Skin epidermis (tissue), 12 donors: ENCODE measurements around the gene PRM1.

Experiments used
- H3K27ac ChIP-seq, 21 experiments: fragments of 200-600 bp; sonication (generic) in 11 of 21; one replicate each; pipeline ENCODE4 v1.5.0; 2020; ENCODE audit warnings: mild to moderate bottlenecking in 3 of 21, inconsistent platforms in 2 of 21, moderate library complexity in 2 of 21
- H3K4me3 ChIP-seq, 7 experiments: fragments of 200-600 bp; sonication (generic) in 2 of 7; one replicate each; pipeline ENCODE4 v1.5.0; 2020; ENCODE audit warnings: inconsistent platforms in 2 of 7, mild to moderate bottlenecking in 2 of 7, moderate library complexity in 1 of 7

PRM1 gene

GRCh38 chr16:11248133-11248532 lies 33.0 kb downstream of the PRM1 start:
- Histone ChIP-seq H3K27ac (no peak overlapping the region), H3K4me3 (no peak overlapping the region)

- Histone ChIP-seq H3K27ac (no peak overlapping the region), H3K4me3 (no peak overlapping the region)
Observed at GRCh38 chr16:11245988-11246387, 35.1 kb downstream of the PRM1 start.

- Histone ChIP-seq H3K4me3 (no peak overlapping the region), H3K27ac (no peak overlapping the region)
Observed at GRCh38 chr16:11245222-11245737, 35.9 kb downstream of the PRM1 start.

- no peak overlapping the region for H3K4me3 ChIP-seq
- H3K27ac ChIP-seq, result no peak overlapping the region
Observed at GRCh38 chr16:11242658-11243057, 38.5 kb downstream of the PRM1 start.

GRCh38 chr16:11241480-11242204 lies 39.5 kb downstream of the PRM1 start:
- no peak overlapping the region for H3K4me3 ChIP-seq
- H3K27ac ChIP-seq, result no peak overlapping the region

GRCh38 chr16:11240636-11241473 lies 40.3 kb downstream of the PRM1 start:
- Histone ChIP-seq H3K4me3 (no peak overlapping the region), H3K27ac (peak overlapping the region in 1 of 21 experiments; percentile 41)

GRCh38 chr16:11239644-11240632 lies 41.2 kb downstream of the PRM1 start:
- Histone ChIP-seq H3K27ac (no peak overlapping the region), H3K4me3 (no peak overlapping the region)

- Histone ChIP-seq H3K4me3 (no peak overlapping the region), H3K27ac (no peak overlapping the region)
Observed at GRCh38 chr16:11238272-11239202, 42.6 kb downstream of the PRM1 start.

GRCh38 chr16:11236461-11237254 lies 44.5 kb downstream of the PRM1 start:
- Histone ChIP-seq H3K27ac (no peak overlapping the region), H3K4me3 (no peak overlapping the region)

GRCh38 chr16:11235703-11235991 lies 45.5 kb downstream of the PRM1 start:
- Histone ChIP-seq H3K4me3 (no peak overlapping the region), H3K27ac (no peak overlapping the region)

- H3K27ac ChIP-seq, result peak overlapping the region in 2 of 21 experiments; percentile 29 to 91
Observed at GRCh38 chr16:11234884-11235702, 46.0 kb downstream of the PRM1 start.

GRCh38 chr16:11233727-11234376 lies 47.3 kb downstream of the PRM1 start:
- peak overlapping the region in 17 of 21 experiments; percentile 5 to 91 (median 69) for H3K27ac ChIP-seq

More at GRCh38 chr16:11234884-11235702, 46.0 kb downstream of the PRM1 start:
- H3K4me3 ChIP-seq, result no peak overlapping the region

GRCh38 chr16:11232852-11233726 lies 48.0 kb downstream of the PRM1 start:
- H3K27ac ChIP-seq, result peak overlapping the region in 18 of 21 experiments; percentile 5 to 91 (median 68)

More at GRCh38 chr16:11233727-11234376, 47.3 kb downstream of the PRM1 start:
- H3K4me3 ChIP-seq, result no peak overlapping the region

GRCh38 chr16:11232302-11232851 lies 48.8 kb downstream of the PRM1 start:
- Histone ChIP-seq H3K27ac (peak overlapping the region in 15 of 21 experiments; percentile 45 to 91 (median 71)), H3K4me3 (no peak overlapping the region)

More at GRCh38 chr16:11232852-11233726, 48.0 kb downstream of the PRM1 start:
- H3K4me3 ChIP-seq, result no peak overlapping the region

- Histone ChIP-seq H3K4me3 (no peak overlapping the region), H3K27ac (peak overlapping the region in 3 of 21 experiments; percentile 0 to 48 (median 45))
Observed at GRCh38 chr16:11231367-11231970, 49.7 kb downstream of the PRM1 start.
